KMS-11 (cell line): Measurements from ENCODE around the gene FTCDNL1.

Experiments used
- H2AFZ ChIP-seq: fragments of 200-600 bp; sonication (generic); 2 replicates; pipeline ENCODE4 v1.6.1; 2016; ENCODE audit warnings: antibody characterized with exemption, mixed run types, low read depth
- H3K27ac ChIP-seq: fragments of 200-600 bp; sonication (generic); 2 replicates; pipeline ENCODE4 v1.6.1; 2016; ENCODE audit warnings: mild to moderate bottlenecking, mixed run types
- H3K27me3 ChIP-seq: fragments of 200-600 bp; sonication (generic); 2 replicates; pipeline ENCODE4 v1.6.1; 2017; ENCODE audit warnings: mild to moderate bottlenecking, low read depth, mixed run types, moderate library complexity; ENCODE audit not compliant: insufficient read depth
- H3K36me3 ChIP-seq: fragments of 200-600 bp; sonication (generic); 2 replicates; pipeline ENCODE4 v1.6.1; 2017; ENCODE audit warnings: mild to moderate bottlenecking, mixed run types; ENCODE audit not compliant: insufficient read depth
- H3K4me1 ChIP-seq: fragments of 200-600 bp; sonication (generic); 2 replicates; pipeline ENCODE4 v1.6.1; 2016; ENCODE audit warnings: mild to moderate bottlenecking, low read depth, mixed run types; ENCODE audit not compliant: poor library complexity, severe bottlenecking
- H3K4me2 ChIP-seq: fragments of 200-600 bp; sonication (generic); 2 replicates; pipeline ENCODE4 v1.7.0; 2016; ENCODE audit warnings: mild to moderate bottlenecking, mixed run types
- H3K4me3 ChIP-seq: fragments of 200-600 bp; sonication (generic); IDR thresholded peaks from 2 replicates; pipeline ENCODE4 v1.6.1; 2017; ENCODE audit warnings: low read depth, low read length, mixed read lengths; ENCODE audit not compliant: insufficient read depth
- H3K79me2 ChIP-seq: fragments of 200-600 bp; sonication (generic); 2 replicates; pipeline ENCODE4 v1.6.1; 2016; ENCODE audit warnings: low read depth, mixed run types; ENCODE audit not compliant: insufficient read depth
- H3K9ac ChIP-seq: fragments of 200-600 bp; sonication (generic); 2 replicates; pipeline ENCODE4 v1.6.1; 2016; ENCODE audit warnings: mild to moderate bottlenecking, mixed run types
- H4K20me1 ChIP-seq: fragments of 200-600 bp; sonication (generic); 2 replicates; pipeline ENCODE4 v1.6.1; 2016; ENCODE audit warnings: mild to moderate bottlenecking, mixed run types; ENCODE audit not compliant: insufficient read depth
- CTCF ChIP-seq: fragments of 200-600 bp; sonication (generic); conservative IDR thresholded peaks from 2 replicates; pipeline ENCODE4 v1.6.1; 2017; ENCODE audit warnings: low read depth, mild to moderate bottlenecking, antibody characterized with exemption, low read length, moderate library complexity, mixed read lengths

FTCDNL1 gene

GRCh38 chr2:199770716-199771115, 80.3 kb downstream of the FTCDNL1 start:
- Histone ChIP-seq H3K9ac (no peak overlapping the region), H3K4me2 (no peak overlapping the region), H3K27me3 (no peaks in the 10 kb centered on the region), H3K27ac (no peak overlapping the region), H3K4me1 (no peaks in the 10 kb centered on the region), H2AFZ (no peak overlapping the region), H3K4me3 (no peak overlapping the region), H3K79me2 (no peaks in the 10 kb centered on the region), H4K20me1 (no peaks in the 10 kb centered on the region), H3K36me3 (no peaks in the 10 kb centered on the region)
- TF ChIP-seq CTCF: no peak

- Histone ChIP-seq H4K20me1 (no peaks in the 10 kb centered on the region), H3K9ac (no peak overlapping the region), H3K27ac (no peak overlapping the region), H2AFZ (no peak overlapping the region), H3K4me2 (no peak overlapping the region), H3K4me1 (no peaks in the 10 kb centered on the region), H3K27me3 (no peaks in the 10 kb centered on the region), H3K4me3 (no peak overlapping the region), H3K79me2 (no peaks in the 10 kb centered on the region), H3K36me3 (no peaks in the 10 kb centered on the region)
- no peak for TF ChIP-seq CTCF
Observed at GRCh38 chr2:199765646-199766045, 85.3 kb downstream of the FTCDNL1 start.

- Histone ChIP-seq H2AFZ (no peak overlapping the region), H3K4me2 (no peak overlapping the region), H3K27me3 (no peaks in the 10 kb centered on the region), H3K79me2 (no peaks in the 10 kb centered on the region), H3K36me3 (no peaks in the 10 kb centered on the region), H4K20me1 (no peaks in the 10 kb centered on the region), H3K4me3 (no peak overlapping the region), H3K9ac (no peak overlapping the region), H3K4me1 (no peaks in the 10 kb centered on the region), H3K27ac (no peak overlapping the region)
- TF ChIP-seq CTCF: no peak
Observed at GRCh38 chr2:199764273-199764800, 86.7 kb downstream of the FTCDNL1 start.

DNA sequence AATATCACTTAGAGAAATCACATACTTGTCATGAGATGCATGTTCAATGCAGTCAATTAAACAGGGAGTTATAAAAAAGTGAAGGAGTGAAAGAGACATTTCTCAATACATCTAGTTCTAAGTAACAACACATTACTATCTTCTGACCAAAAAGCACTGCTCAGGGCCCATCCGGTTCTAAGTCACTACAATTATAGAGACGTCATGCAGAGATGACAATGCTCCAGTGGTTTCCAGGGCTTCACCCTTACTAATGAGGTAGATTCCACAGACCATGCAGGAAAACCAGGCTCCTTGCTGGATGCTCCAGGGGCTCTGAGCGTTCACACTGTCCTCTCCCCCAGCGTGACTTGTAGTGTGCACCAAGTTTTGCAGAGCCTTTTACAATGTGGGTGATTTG, 88.0 kb downstream of the FTCDNL1 start:
- H3K36me3 ChIP-seq: no peaks in the 10 kb centered on the region
- H2AFZ ChIP-seq: no peak overlapping the region
- no peaks in the 10 kb centered on the region for H3K4me1 ChIP-seq
- no peak for TF ChIP-seq CTCF
- H3K4me3 ChIP-seq: no peak overlapping the region
- H3K27ac ChIP-seq: no peak overlapping the region
- no peaks in the 10 kb centered on the region for H4K20me1 ChIP-seq
- no peaks in the 10 kb centered on the region for H3K79me2 ChIP-seq
- H3K4me2 ChIP-seq: no peak overlapping the region
- H3K27me3 ChIP-seq: no peaks in the 10 kb centered on the region
- no peak overlapping the region for H3K9ac ChIP-seq

GRCh38 chr2:199760574-199760973, 90.4 kb downstream of the FTCDNL1 start:
- no peak for TF ChIP-seq CTCF

More at GRCh38 chr2:199760574-199760973, 90.4 kb downstream of the FTCDNL1 start:
- H2AFZ ChIP-seq: no peak overlapping the region
- no peak overlapping the region for H3K27ac ChIP-seq
- H3K79me2 ChIP-seq: no peaks in the 10 kb centered on the region
- no peak overlapping the region for H3K9ac ChIP-seq
- H3K4me1 ChIP-seq: no peaks in the 10 kb centered on the region
- H3K4me2 ChIP-seq: no peak overlapping the region
- no peaks in the 10 kb centered on the region for H3K36me3 ChIP-seq
- no peaks in the 10 kb centered on the region for H3K27me3 ChIP-seq
- H3K4me3 ChIP-seq: no peak overlapping the region
- H4K20me1 ChIP-seq: no peaks in the 10 kb centered on the region
